GM18867 (cell line): ENCODE data around the gene GSTT4.
A peak's percentile ranks its signal among the peaks of the same experiment; 100 is the strongest.
"Not testable (repeated sequence)": the region's sequence is repeated elsewhere in the genome, so short reads cannot be mapped to it uniquely, and the experiment has no call there.

Experiments used
- ATAC-seq: cut with Tn5 transposase; IDR thresholded peaks from one replicate; pipeline ENCODE4 v1.9.1; 2021; ENCODE audit warnings: mild to moderate bottlenecking, moderate library complexity; ENCODE audit not compliant: unreplicated experiment

Gene GSTT4

GRCh38 chr22:23993080-23993479 lies 12.2 kb downstream of the GSTT4 start:
- ATAC-seq, result not testable (repeated sequence)

GRCh38 chr22:23989583-23990244 lies 15.5 kb downstream of the GSTT4 start:
- not testable (repeated sequence) for ATAC-seq

GRCh38 chr22:23986538-23987178 lies 18.6 kb downstream of the GSTT4 start:
- ATAC-seq, result not testable (repeated sequence)

GRCh38 chr22:23986089-23986488 lies 19.2 kb downstream of the GSTT4 start:
- ATAC-seq, result not testable (repeated sequence)

GRCh38 chr22:23984430-23984829 lies 20.8 kb downstream of the GSTT4 start:
- no peak for ATAC-seq

- not testable (repeated sequence) for ATAC-seq
These were observed 24.7 kb downstream of the GSTT4 start for GRCh38 chr22:23980567-23980966.

- ATAC-seq, result not testable (repeated sequence)
These were observed 25.6 kb downstream of the GSTT4 start, which contains the start of gene GSTT2 for GRCh38 chr22:23979557-23980240. Gene GSTT2 (plus strand): TSS chr22:23980134.

GRCh38 chr22:23977304-23977703 lies 27.9 kb downstream of the GSTT4 start:
- not testable (repeated sequence) for ATAC-seq

- peak; percentile 21 for ATAC-seq
These were observed 30.4 kb downstream of the GSTT4 start for GRCh38 chr22:23974836-23975352.

- peak; percentile 90 for ATAC-seq
These were observed 30.9 kb downstream of the GSTT4 start, which contains the start of gene DDT for GRCh38 chr22:23974345-23974744. Gene DDT (minus strand): TSS chr22:23974441. CDS start chr22:23974414, 27 bp downstream.

GRCh38 chr22:23971927-23972326 lies 33.3 kb downstream of the GSTT4 start:
- ATAC-seq, result not testable (repeated sequence)

- ATAC-seq, result no peak
These were observed 34.3 kb downstream of the GSTT4 start for GRCh38 chr22:23970816-23971486.

GRCh38 chr22:23970201-23970641 lies 35.0 kb downstream of the GSTT4 start:
- no peak for ATAC-seq

- ATAC-seq, result no peak
These were observed 36.2 kb downstream of the GSTT4 start for GRCh38 chr22:23969071-23969470.

GRCh38 chr22:23966568-23966967 lies 38.7 kb downstream of the GSTT4 start, which contains the start of gene DDTL:
Gene DDTL (plus strand): TSS chr22:23966888. CDS start chr22:23966915, 27 bp downstream.
- peak; percentile 92 for ATAC-seq

- peak; percentile 29 for ATAC-seq
These were observed 39.2 kb downstream of the GSTT4 start for GRCh38 chr22:23966094-23966493.

GRCh38 chr22:23961084-23961771 lies 44.0 kb downstream of the GSTT4 start, which contains the start of gene GSTT2B:
Gene GSTT2B (minus strand): TSS chr22:23961195. CDS start chr22:23961131, 64 bp downstream.
- ATAC-seq, result not testable (repeated sequence)

GRCh38 chr22:23956301-23956900 lies 48.9 kb downstream of the GSTT4 start:
- not testable (repeated sequence) for ATAC-seq

GRCh38 chr22:23955886-23956285 lies 49.4 kb downstream of the GSTT4 start:
- not testable (repeated sequence) for ATAC-seq

GRCh38 chr22:23954991-23955305 lies 50.3 kb downstream of the GSTT4 start:
- ATAC-seq, result not testable (repeated sequence)
